K562 (cell line): ENCODE measurements around the gene HARS1. TPM values are rescaled to one million over a fixed set of nuclear protein-coding genes. Genes with fewer than 3 reads are reported as not detected.
A peak's percentile ranks its signal among the peaks of the same experiment; 100 is the strongest.

ENCODE experiments used
- ATAC-seq: fragments of 200-7000 bp; cut with Tn5 transposase; 3 replicates; pipeline ENCODE4 v1.9.1; 2020; ENCODE audit warnings: moderate library complexity
- BruUV-seq: library from RNA; stranded (reverse); fragments of 400-500 nt; replicated peaks from 2 replicates; lab custom pipeline; 2021; lab: Mats Ljungman, UMichigan
- CTCF ChIA-PET: fragments of 300-600 bp; formaldehyde crosslinking; extraction: SDS; loops from one replicate; lab custom pipeline; 2021; ENCODE audit warnings: low intra/inter-chr PET ratio; lab: Yijun Ruan, JAX
- POLR2A ChIA-PET: fragments of 300-600, 350-650 bp; sonication (Branson Sonifier 250); formaldehyde crosslinking; extraction: SDS; loops from one replicate; lab custom pipeline; 2021; ENCODE audit warnings: antibody characterized with exemption, inconsistent platforms; lab: Yijun Ruan, JAX
- DNase-seq, 4 experiments: peaks; one replicate each; pipeline versions ENCODE4 v3.0.0 to v3.0.0-alpha.2; 2011 to 2018; ENCODE audit warnings: low spot score in 3 of 4, mixed read lengths in 3 of 4; ENCODE audit errors: extremely low read depth in 1 of 4
- FAIRE-seq: peaks from 2 replicates; lab custom pipeline; 2011; peaks lifted over from hg19 to GRCh38; lab: Jason Lieb, UNC
- H2AFZ ChIP-seq: 2 replicates; pipeline ENCODE4 v1.6.0; 2011; ENCODE audit warnings: low read depth, low read length, control low read depth, inconsistent platforms
- H3K27ac ChIP-seq: fragments of 200-600 bp; 3 replicates; pipeline ENCODE4 v1.8.0; 2011; ENCODE audit warnings: low read depth, mild to moderate bottlenecking, control low read depth, inconsistent platforms, low read length, moderate library complexity, mixed read lengths; ENCODE audit errors: extremely low read depth
- H3K27me3 ChIP-seq, 2 experiments: fragments of 300-600 bp in 1 of 2; 2 replicates in 1 of 2; 3 replicates in 1 of 2; pipeline versions ENCODE4 v1.6.0 to v1.8.0; 2011; ENCODE audit warnings: inconsistent platforms in 2 of 2, low read length in 2 of 2, mild to moderate bottlenecking in 1 of 2, mixed read lengths in 1 of 2, moderate library complexity in 1 of 2; ENCODE audit not compliant: control insufficient read depth in 2 of 2, insufficient read depth in 2 of 2
- H3K36me3 ChIP-seq: fragments of 300-600 bp; 3 replicates; pipeline ENCODE4 v1.8.0; 2011; ENCODE audit warnings: mild to moderate bottlenecking, low read length, inconsistent platforms; ENCODE audit not compliant: control insufficient read depth, insufficient read depth
- H3K4me1 ChIP-seq, 2 experiments: fragments of 200-600 bp in 1 of 2; replicated peaks in 1 of 2; 2 replicates in 1 of 2; 3 replicates in 1 of 2; pipeline versions ENCODE4 v1.5.1 to v1.8.0; 2011; ENCODE audit warnings: inconsistent platforms in 2 of 2, low read length in 2 of 2, mild to moderate bottlenecking in 1 of 2, mixed read lengths in 1 of 2, moderate library complexity in 1 of 2; ENCODE audit not compliant: control insufficient read depth in 2 of 2, insufficient read depth in 2 of 2
- H3K4me2 ChIP-seq: 2 replicates; pipeline ENCODE4 v1.6.1; 2011; ENCODE audit warnings: low read length, control low read depth, inconsistent platforms, mixed read lengths; ENCODE audit not compliant: insufficient read depth
- H3K4me3 ChIP-seq: fragments of 200-600 bp; sonication (generic), shearing (Covaris generic); 2 replicates; pipeline ENCODE4 v1.5.1; 2016; ENCODE audit warnings: control low read depth, inconsistent platforms
- H3K79me2 ChIP-seq: fragments of 200-600 bp; 3 replicates; pipeline ENCODE4 v1.8.0; 2011; ENCODE audit warnings: low read length, inconsistent platforms; ENCODE audit not compliant: control insufficient read depth, insufficient read depth
- H3K9ac ChIP-seq, 2 experiments: 2 replicates each; pipeline versions ENCODE4 v1.6.0 to v1.6.1; 2011; ENCODE audit warnings: low read depth in 2 of 2, low read length in 2 of 2, control low read depth in 1 of 2, inconsistent platforms in 1 of 2, mild to moderate bottlenecking in 1 of 2, mixed read lengths in 1 of 2; ENCODE audit not compliant: insufficient read depth in 1 of 2
- H3K9me1 ChIP-seq: one replicate; pipeline ENCODE4 v1.6.0; 2011; ENCODE audit warnings: inconsistent platforms, mild to moderate bottlenecking, low read length, moderate library complexity; ENCODE audit not compliant: control insufficient read depth, insufficient read depth
- H3K9me3 ChIP-seq: replicated peaks from 2 replicates; pipeline ENCODE4 v1.5.1; 2011; ENCODE audit warnings: low read depth, low read length, inconsistent platforms; ENCODE audit not compliant: control insufficient read depth, insufficient read depth
- H4K20me1 ChIP-seq: replicated peaks from 2 replicates; pipeline ENCODE4 v1.6.1; 2011; ENCODE audit warnings: low read length, inconsistent platforms, mixed read lengths; ENCODE audit not compliant: control insufficient read depth, insufficient read depth
- ADNP ChIP-seq: fragments of 200-800 bp; sonication (Bioruptor generic); IDR thresholded peaks from 2 replicates; pipeline ENCODE4 v1.6.1; 2016; ENCODE audit warnings: missing genetic modification characterization, missing compliant biosample characterization
- ARID4B ChIP-seq: sonication (generic); formaldehyde crosslinking; IDR thresholded peaks from 2 replicates; pipeline ENCODE4 v1.8.0; 2022; ENCODE audit warnings: mild to moderate bottlenecking, missing genetic modification reagents
- CCNT2 ChIP-seq: IDR thresholded peaks from 2 replicates; pipeline ENCODE4 v1.6.1; 2011; ENCODE audit warnings: borderline replicate concordance, low read depth, mild to moderate bottlenecking, moderate library complexity, mixed read lengths, low read length; ENCODE audit not compliant: insufficient read length; ENCODE audit errors: extremely low read depth
- E4F1 ChIP-seq: fragments of 250-450 bp; sonication (Bioruptor Pico); IDR thresholded peaks from 2 replicates; pipeline ENCODE4 v1.5.0; 2021; ENCODE audit warnings: mild to moderate bottlenecking, borderline replicate concordance
- EGR1 ChIP-seq: fragments of 450-650 bp; conservative IDR thresholded peaks from 2 replicates; pipeline ENCODE4 v1.6.1; 2017; ENCODE audit warnings: mild to moderate bottlenecking
- FOXP1 ChIP-seq: sonication (generic); formaldehyde crosslinking; IDR thresholded peaks from 2 replicates; pipeline ENCODE4 v1.8.0; 2022; ENCODE audit warnings: mild to moderate bottlenecking, missing genetic modification reagents
- GTF2F1 ChIP-seq: IDR thresholded peaks from 2 replicates; pipeline ENCODE4 v1.6.1; 2011; ENCODE audit warnings: low read depth, low read length, improper control_type of control experiment
- ILK ChIP-seq: fragments of 450-650 bp; IDR thresholded peaks from 2 replicates; pipeline ENCODE4 v1.6.1; 2016; ENCODE audit warnings: missing genetic modification characterization, low read depth, mild to moderate bottlenecking, missing compliant biosample characterization, moderate library complexity, borderline replicate concordance
- MECOM ChIP-seq: fragments of 250-450 bp; sonication (Bioruptor Pico); IDR thresholded peaks from 2 replicates; pipeline ENCODE4 v1.8.0; 2022; ENCODE audit warnings: inconsistent platforms
- NFRKB ChIP-seq: fragments of 450-650 bp; IDR thresholded peaks from 2 replicates; pipeline ENCODE4 v1.6.1; 2016; ENCODE audit warnings: low read depth
- ZBTB43 ChIP-seq: sonication (generic); formaldehyde crosslinking; IDR thresholded peaks from 2 replicates; pipeline ENCODE4 v1.8.0; 2023; ENCODE audit warnings: mild to moderate bottlenecking, missing genetic modification reagents
- ZNF146 ChIP-seq: IDR thresholded peaks from one replicate; pipeline ENCODE4 v1.6.1; 2018; ENCODE audit warnings: missing compliant biosample characterization; ENCODE audit not compliant: unreplicated experiment
- ZNF696 ChIP-seq: fragments of 250-450 bp; sonication (Bioruptor Pico); conservative IDR thresholded peaks from 2 replicates; pipeline ENCODE4 v1.4.0; 2020; ENCODE audit warnings: mild to moderate bottlenecking, moderate library complexity
- WGBS: fragments of 100-300 bp; shearing (Covaris generic); methylation state at CpG from one replicate; pipeline ENCODE4 v1.1.6; 2016; ENCODE audit warnings: low coverage, mixed read lengths; ENCODE audit not compliant: insufficient coverage; ENCODE audit errors: missing lambda C conversion rate; 5-methylcytosine and 5-hydroxymethylcytosine counted together
- in situ Hi-C: fragments of 300-500 bp; cut with MboI; formaldehyde crosslinking; loops from 4 replicates; pipeline ENCODE4 v1.15.0; 2018; ENCODE audit warnings: inconsistent platforms, mixed read lengths
- intact Hi-C: fragments of 100-400 bp; cut with micrococcal nuclease; formaldehyde crosslinking; loops from 2 replicates; pipeline ENCODE4 v1.14.2; 2022
- polyA plus RNA-seq, 8 experiments: library from polyadenylated mRNA; depleted of rRNA in 4 of 8; stranded (reverse) in 5 of 8; unstranded in 3 of 8; fragments of >200 nt; fragmentation: Nextera tagmentation in 2 of 8; fragmentation: Illumina TruSeq in 1 of 8; extraction: Ambion mirVana in 2 of 8; extraction: Trizol in 1 of 8; gene quantifications; 2 replicates each; pipeline versions ENCODE4 v1.2.1 to v1.2.3, GENCODE V29; 2011 to 2014; ENCODE audit warnings: inconsistent platforms in 1 of 8, missing spikeins in 1 of 8
- total RNA-seq, 7 experiments: library from RNA; depleted of rRNA in 6 of 7; stranded (reverse); fragments of >200 nt in 6 of 7; fragmentation: Illumina TruSeq in 2 of 7; extraction: Trizol in 2 of 7; gene quantifications; 2 replicates each; pipeline versions ENCODE4 v1.2.1 to v1.2.3, GENCODE V29; 2011 to 2021; ENCODE audit warnings: low replicate concordance in 1 of 7

HARS1 gene
- total and polyA plus RNA-seq, 9 of the 15 experiments (the other 6 are each of a cell fraction or from before 2014, with no cell fraction given), result 13.5 to 88.5 (median 75.2) TPM

- intact Hi-C loops (loop anchor here (1.0 to 10.0 kb wide), 6 partner anchors 8 to 596 kb away; partner anchors contain the start of genes ANKHD1, PURA and TMCO6), in situ Hi-C loops (loop anchor here (5.0 kb wide), 1 partner anchor 344 kb away; no protein-coding TSS in a partner anchor)
- no peaks in the 10 kb centered on the region for H3K9me1 ChIP-seq
- H3K27me3 ChIP-seq, result no peaks in the 10 kb centered on the region
- H3K27ac ChIP-seq, result peak overlapping the region; percentile 99
- H3K36me3 ChIP-seq, result peaks cover 16% of the 10 kb centered on the region
- ChIA-PET CTCF (no interaction called here), POLR2A (interaction anchor here (0.6 to 2.6 kb wide), 26 partner anchors 8 to 381 kb away, joined by 3 to 34 read pairs (median 4); partner anchors contain the start of genes ANKHD1, EIF4EBP3, HARS1 and HARS2)
- no peaks in the 10 kb centered on the region for H4K20me1 ChIP-seq
- H3K4me3 ChIP-seq, result peak overlapping the region; percentile 68
- peak; percentile 92 for ATAC-seq
- DNase-seq, result peak; percentile 82 to 96 (median 85)
- H3K9me3 ChIP-seq, result no peaks in the 10 kb centered on the region
- under 1% methylated on average over 27 of the region's 27 CpGs for WGBS
- BruUV-seq, result no TSS peak
- FAIRE-seq, result peak; percentile 99
- no peaks in the 10 kb centered on the region for H3K79me2 ChIP-seq
- H3K9ac ChIP-seq, result peak overlapping the region; percentile 78 to 92; a peak in 3 of 4 replicates
- H3K4me2 ChIP-seq, result peak overlapping the region; percentile 99
- H3K4me1 ChIP-seq, result peaks cover 0 to 10% of the 10 kb centered on the region in 2 experiments; a peak in 4 of 5 replicates
- peak overlapping the region; percentile 94 for H2AFZ ChIP-seq
- TF ChIP-seq MECOM (CRISPR knock-in tag) (peak; percentile 94), ADNP (tag) (peak; percentile 78; the same call in 1 of the 2 replicates), ILK (no peak), CCNT2 (peak; percentile 21), ZNF696 (CRISPR knock-in tag) (no peak), ZNF146 (no peak), ZBTB43 (CRISPR knock-in tag) (no peak), E4F1 (no peak), GTF2F1 (no peak), EGR1 (peak; percentile 93), ARID4B (peak; percentile 49; the same call in 1 of the 2 replicates), FOXP1 (CRISPR knock-in tag) (no peak), NFRKB (no peak)
Measured at GRCh38 chr5:140710899-140711552, 19.9 kb upstream of the HARS1 start.
